ENCODE results near the gene PHEX. TPM values are rescaled to one million over a fixed set of nuclear protein-coding genes. Genes with fewer than 3 reads are reported as not detected.

Gene PHEX
- total RNA-seq, 2 donors from 2014 or later: 0.24 to 0.37 TPM

GRCh38 chrX:22148565-22148964 is 116.4 kb downstream of the PHEX start:
- DNase-seq: no peak
- no peak overlapping the region for H3K4me3 Mint-ChIP-seq
- H3K4me1 ChIP-seq (ENCODE audit: control insufficient read depth, insufficient read depth, low read length): no peaks in the 10 kb centered on the region
- no peak overlapping the region for H3K4me3 ChIP-seq (ENCODE audit: low read length)
- H3K27me3 Mint-ChIP-seq (ENCODE audit: insufficient read depth): no peaks in the 10 kb centered on the region
- H3K27me3 ChIP-seq (ENCODE audit: control insufficient read depth, insufficient read depth, low read length, poor library complexity, severe bottlenecking): no peaks in the 10 kb centered on the region
- H3K9me3 Mint-ChIP-seq: peaks cover 9% of the 10 kb centered on the region
- no peak overlapping the region for H3K9ac ChIP-seq (ENCODE audit: extremely low read depth, low read length, poor library complexity, severe bottlenecking)
- no peak overlapping the region for H3K27ac ChIP-seq (ENCODE audit: low read depth, low read length)
- H3K9me3 ChIP-seq (ENCODE audit: control insufficient read depth, low read length): no peaks in the 10 kb centered on the region
- no peaks in the 10 kb centered on the region for H3K4me1 Mint-ChIP-seq
- H3K36me3 ChIP-seq (ENCODE audit: control insufficient read depth, insufficient read depth, low read length): no peaks in the 10 kb centered on the region
- no peak for TF ChIP-seq CTCF (conservative IDR thresholded peaks at IDR 0.05)
- no peak overlapping the region for H3K27ac Mint-ChIP-seq
- no peaks in the 10 kb centered on the region for H3K36me3 Mint-ChIP-seq (ENCODE audit: low read depth)
- 80 to 94% methylated on average over 1 to 2 of the region's 2 CpGs for WGBS, 2 experiments (ENCODE audit: insufficient coverage in 1 of 2, insufficient read length in 1 of 2)

GRCh38 chrX:22150371-22150770 is 118.2 kb downstream of the PHEX start:
- WGBS, 2 experiments (ENCODE audit: insufficient coverage in 1 of 2, insufficient read length in 1 of 2): 95% methylated on average over 3 of the region's 3 CpGs; no CpG with 5 or more reads in 1 of the 2 experiments
- Histone ChIP-seq H3K9me3 (ENCODE audit: control insufficient read depth, low read length) (no peaks in the 10 kb centered on the region), H3K27ac (ENCODE audit: low read depth, low read length) (no peak overlapping the region), H3K36me3 (ENCODE audit: control insufficient read depth, insufficient read depth, low read length) (no peaks in the 10 kb centered on the region), H3K9ac (ENCODE audit: extremely low read depth, low read length, poor library complexity, severe bottlenecking) (no peak overlapping the region), H3K4me1 (ENCODE audit: control insufficient read depth, insufficient read depth, low read length) (no peaks in the 10 kb centered on the region), H3K4me3 (ENCODE audit: low read length) (no peak overlapping the region), H3K27me3 (ENCODE audit: control insufficient read depth, insufficient read depth, low read length, poor library complexity, severe bottlenecking) (no peaks in the 10 kb centered on the region)
- H3K4me1 Mint-ChIP-seq: peaks cover 6% of the 10 kb centered on the region
- H3K27ac Mint-ChIP-seq: no peak overlapping the region
- no peak for DNase-seq
- no peaks in the 10 kb centered on the region for H3K36me3 Mint-ChIP-seq (ENCODE audit: low read depth)
- TF ChIP-seq CTCF (conservative IDR thresholded peaks at IDR 0.05): no peak
- H3K9me3 Mint-ChIP-seq: peaks cover 9% of the 10 kb centered on the region
- no peak overlapping the region for H3K4me3 Mint-ChIP-seq
- no peaks in the 10 kb centered on the region for H3K27me3 Mint-ChIP-seq (ENCODE audit: insufficient read depth)

GRCh38 chrX:22155126-22155525 is 123.0 kb downstream of the PHEX start:
- 82% methylated on average over 4 of the region's 6 CpGs; no CpG with 5 or more reads in 1 of the 2 experiments for WGBS, 2 experiments (ENCODE audit: insufficient coverage in 1 of 2, insufficient read length in 1 of 2)
- Histone ChIP-seq H3K9ac (ENCODE audit: extremely low read depth, low read length, poor library complexity, severe bottlenecking) (no peak overlapping the region), H3K27me3 (ENCODE audit: control insufficient read depth, insufficient read depth, low read length, poor library complexity, severe bottlenecking) (no peaks in the 10 kb centered on the region), H3K27ac (ENCODE audit: low read depth, low read length) (no peak overlapping the region), H3K4me1 (ENCODE audit: control insufficient read depth, insufficient read depth, low read length) (no peaks in the 10 kb centered on the region), H3K9me3 (ENCODE audit: control insufficient read depth, low read length) (no peaks in the 10 kb centered on the region), H3K36me3 (ENCODE audit: control insufficient read depth, insufficient read depth, low read length) (no peaks in the 10 kb centered on the region), H3K4me3 (ENCODE audit: low read length) (no peak overlapping the region)
- H3K27me3 Mint-ChIP-seq (ENCODE audit: insufficient read depth): no peaks in the 10 kb centered on the region
- peak overlapping the region; percentile 6 for H3K4me3 Mint-ChIP-seq
- TF ChIP-seq CTCF (conservative IDR thresholded peaks at IDR 0.05): no peak
- H3K36me3 Mint-ChIP-seq (ENCODE audit: low read depth): no peaks in the 10 kb centered on the region
- peaks cover 27% of the 10 kb centered on the region for H3K4me1 Mint-ChIP-seq
- no peak for DNase-seq
- no peaks in the 10 kb centered on the region for H3K9me3 Mint-ChIP-seq
- H3K27ac Mint-ChIP-seq: peak overlapping the region; percentile 72

Data from endodermal cell (in vitro differentiated cells).